Activated CD8-positive, alpha-beta T cell treated with anti-CD3 and anti-CD28 coated beads for 36 hours (primary cell): Measurements from ENCODE around the gene MCC. TPM values are rescaled to one million over a fixed set of nuclear protein-coding genes. Genes with fewer than 3 reads are reported as not detected.
A peak's percentile ranks its signal among the peaks of the same experiment; 100 is the strongest.

Experiments
- ATAC-seq: fragments of 200-7000 bp; cut with Tn5 transposase; one replicate; pipeline ENCODE4 v1.10.0; 2021; ENCODE audit warnings: mild to moderate bottlenecking, moderate library complexity
- CTCF ChIA-PET: fragments of 350-600 bp; sonication (Branson Sonifier 250); formaldehyde crosslinking; loops from one replicate; lab custom pipeline; 2021; ENCODE audit warnings: antibody characterized with exemption; lab: Charles Lee
- POLR2A ChIA-PET: fragments of 350-600 bp; sonication (Branson Sonifier 250); formaldehyde crosslinking; loops from one replicate; lab custom pipeline; 2021; ENCODE audit warnings: antibody characterized with exemption; lab: Charles Lee
- DNase-seq: peaks from one replicate; pipeline ENCODE4 v3.0.0-alpha.2; 2020
- H3K27ac Mint-ChIP-seq: one replicate; pipeline ENCODE4 v1.8.0; 2021; ENCODE audit warnings: mild to moderate bottlenecking, mixed read lengths
- H3K27me3 Mint-ChIP-seq: one replicate; pipeline ENCODE4 v1.8.0; 2021; ENCODE audit warnings: mixed read lengths
- H3K36me3 Mint-ChIP-seq: one replicate; pipeline ENCODE4 v1.8.0; 2021; ENCODE audit warnings: low read depth, mixed read lengths
- H3K4me1 Mint-ChIP-seq: one replicate; pipeline ENCODE4 v1.8.0; 2021; ENCODE audit warnings: low read depth, mixed read lengths
- H3K4me3 Mint-ChIP-seq: one replicate; pipeline ENCODE4 v1.8.0; 2021; ENCODE audit warnings: mild to moderate bottlenecking, moderate library complexity, mixed read lengths
- H3K9me3 Mint-ChIP-seq: one replicate; pipeline ENCODE4 v1.8.0; 2021; ENCODE audit warnings: mixed read lengths
- intact Hi-C: fragments of 100-400 bp; cut with micrococcal nuclease; formaldehyde crosslinking; loops from one replicate; pipeline ENCODE4 v1.10.0; 2022
- total RNA-seq, 2 experiments: library from RNA; stranded (reverse); gene quantifications; one replicate each; pipeline ENCODE4 v1.2.3, GENCODE V29; 2021
- TF ChIP-seq, protein P1 (sequence below): fragments of 200-600 bp; IDR thresholded peaks from one replicate; pipeline ENCODE4 v1.8.0; 2022; ENCODE audit warnings: antibody characterized with exemption, mild to moderate bottlenecking

MCC gene
- total RNA-seq, 2 experiments from 2014 or later = 4.9 to 5.4 TPM

DNA sequence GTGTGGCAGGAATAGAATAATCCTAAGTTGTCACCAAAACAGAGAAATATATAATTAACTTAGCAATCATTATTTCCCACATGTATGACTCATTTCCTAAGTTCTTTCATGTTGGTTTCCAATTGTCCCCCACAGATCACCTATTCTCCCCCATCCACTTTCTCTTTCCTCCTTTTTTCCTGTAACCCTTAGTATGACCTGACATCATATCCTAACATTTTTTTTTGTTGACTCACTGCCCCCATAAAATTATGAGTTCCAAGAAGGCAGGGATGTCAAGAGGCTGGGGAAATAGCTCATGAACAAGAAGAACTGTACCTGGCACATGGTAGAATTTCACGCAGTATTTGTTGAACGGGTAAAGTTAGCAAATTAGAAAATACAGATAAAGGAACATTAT lies 324.9 kb downstream of the MCC start:
- intact Hi-C loops = no loop called here
- Mint-ChIP-seq H3K27ac (no peak overlapping the region), H3K4me3 (no peak overlapping the region), H3K4me1 (peaks cover 21% of the 10 kb centered on the region), H3K9me3 (no peaks in the 10 kb centered on the region), H3K36me3 (no peaks in the 10 kb centered on the region), H3K27me3 (no peaks in the 10 kb centered on the region)
- ChIA-PET POLR2A (no interaction called here), CTCF (no interaction called here)
- no peak for DNase-seq
- ATAC-seq = no peak
- TF ChIP-seq, protein P1, sequence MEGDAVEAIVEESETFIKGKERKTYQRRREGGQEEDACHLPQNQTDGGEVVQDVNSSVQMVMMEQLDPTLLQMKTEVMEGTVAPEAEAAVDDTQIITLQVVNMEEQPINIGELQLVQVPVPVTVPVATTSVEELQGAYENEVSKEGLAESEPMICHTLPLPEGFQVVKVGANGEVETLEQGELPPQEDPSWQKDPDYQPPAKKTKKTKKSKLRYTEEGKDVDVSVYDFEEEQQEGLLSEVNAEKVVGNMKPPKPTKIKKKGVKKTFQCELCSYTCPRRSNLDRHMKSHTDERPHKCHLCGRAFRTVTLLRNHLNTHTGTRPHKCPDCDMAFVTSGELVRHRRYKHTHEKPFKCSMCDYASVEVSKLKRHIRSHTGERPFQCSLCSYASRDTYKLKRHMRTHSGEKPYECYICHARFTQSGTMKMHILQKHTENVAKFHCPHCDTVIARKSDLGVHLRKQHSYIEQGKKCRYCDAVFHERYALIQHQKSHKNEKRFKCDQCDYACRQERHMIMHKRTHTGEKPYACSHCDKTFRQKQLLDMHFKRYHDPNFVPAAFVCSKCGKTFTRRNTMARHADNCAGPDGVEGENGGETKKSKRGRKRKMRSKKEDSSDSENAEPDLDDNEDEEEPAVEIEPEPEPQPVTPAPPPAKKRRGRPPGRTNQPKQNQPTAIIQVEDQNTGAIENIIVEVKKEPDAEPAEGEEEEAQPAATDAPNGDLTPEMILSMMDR = no peak

DNA sequence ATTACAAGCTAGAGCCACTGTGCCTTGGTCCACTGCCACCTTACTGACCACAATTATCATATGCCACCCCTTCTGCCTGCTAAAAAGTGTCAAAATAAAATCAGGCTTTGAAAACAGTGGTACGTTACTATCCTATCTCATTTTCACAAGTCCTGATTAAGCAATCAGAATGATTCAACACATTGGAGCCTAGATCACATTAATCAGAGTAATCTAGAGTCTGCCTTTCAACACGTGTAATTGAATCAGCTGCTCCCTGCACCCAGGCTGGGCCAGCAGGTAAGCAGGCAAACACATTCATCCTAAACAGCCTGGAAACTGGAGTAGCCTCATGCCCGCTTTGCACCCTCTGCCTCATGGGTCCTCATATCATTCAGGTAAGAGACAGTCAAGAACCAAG lies 325.5 kb downstream of the MCC start:
- ChIA-PET CTCF (no interaction called here), POLR2A (no interaction called here)
- peak; percentile 37 for ATAC-seq
- TF ChIP-seq, protein P1 = no peak
- intact Hi-C loops = no loop called here
- H3K27ac Mint-ChIP-seq = no peak overlapping the region
- no peaks in the 10 kb centered on the region for H3K36me3 Mint-ChIP-seq
- no peaks in the 10 kb centered on the region for H3K27me3 Mint-ChIP-seq
- peaks cover 21% of the 10 kb centered on the region for H3K4me1 Mint-ChIP-seq
- no peak overlapping the region for H3K4me3 Mint-ChIP-seq
- no peak for DNase-seq
- no peaks in the 10 kb centered on the region for H3K9me3 Mint-ChIP-seq

DNA sequence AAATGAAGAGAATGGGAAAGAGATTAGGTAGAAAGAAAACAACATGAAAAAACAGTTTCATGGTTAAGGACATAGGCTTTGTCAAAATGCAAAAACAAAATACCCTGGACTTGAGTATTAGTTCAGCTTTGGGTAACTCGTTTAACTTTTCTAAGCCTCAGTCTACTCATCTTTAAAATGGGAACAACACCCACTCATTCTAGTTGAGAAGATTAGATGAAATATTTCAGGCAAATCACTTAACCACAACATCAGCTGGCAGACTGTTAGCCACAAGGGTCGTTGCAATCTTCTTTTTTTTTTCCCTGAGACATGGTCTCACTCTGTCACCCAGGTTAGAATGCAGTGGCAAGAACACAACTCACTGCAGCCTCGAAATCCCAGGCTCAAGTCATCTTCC lies 326.0 kb downstream of the MCC start:
- intact Hi-C loops = no loop called here

DNA sequence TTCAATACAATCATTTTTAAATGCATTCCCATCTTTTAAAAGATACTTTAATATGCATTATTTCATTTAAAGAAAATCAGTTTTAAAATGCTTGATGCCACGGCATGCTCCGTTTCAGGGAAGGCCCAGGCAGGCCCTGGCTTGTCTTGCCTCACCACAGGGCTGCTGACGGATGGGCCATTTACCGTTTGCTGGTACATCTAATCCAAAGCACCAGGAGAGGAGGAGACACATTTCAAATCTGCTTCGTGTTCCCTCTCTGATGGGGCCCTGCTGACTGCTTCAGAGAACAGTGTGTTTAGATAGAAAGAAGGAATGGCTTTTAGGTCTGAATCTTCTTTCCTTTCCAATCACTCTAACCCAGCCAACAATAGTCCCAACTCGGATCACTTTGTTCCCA lies 326.4 kb downstream of the MCC start:
- TF ChIP-seq, protein P1 = no peak
- DNase-seq (no peak), ATAC-seq (no peak)
- H3K4me1 Mint-ChIP-seq = peaks cover 19% of the 10 kb centered on the region
- CTCF ChIA-PET = no interaction called here
- no peak overlapping the region for H3K4me3 Mint-ChIP-seq
- H3K27me3 Mint-ChIP-seq = no peaks in the 10 kb centered on the region
- intact Hi-C loops = no loop called here
- POLR2A ChIA-PET = no interaction called here
- no peak overlapping the region for H3K27ac Mint-ChIP-seq
- H3K36me3 Mint-ChIP-seq = no peaks in the 10 kb centered on the region
- H3K9me3 Mint-ChIP-seq = no peaks in the 10 kb centered on the region

More for the DNA sequence above, 326.0 kb downstream of the MCC start:
- Mint-ChIP-seq H3K9me3 (no peaks in the 10 kb centered on the region), H3K36me3 (no peaks in the 10 kb centered on the region), H3K27me3 (no peaks in the 10 kb centered on the region), H3K4me3 (no peak overlapping the region), H3K27ac (no peak overlapping the region), H3K4me1 (peaks cover 21% of the 10 kb centered on the region)
- ChIA-PET CTCF (no interaction called here), POLR2A (no interaction called here)
- no peak for ATAC-seq
- TF ChIP-seq, protein P1 = no peak
- no peak for DNase-seq

DNA sequence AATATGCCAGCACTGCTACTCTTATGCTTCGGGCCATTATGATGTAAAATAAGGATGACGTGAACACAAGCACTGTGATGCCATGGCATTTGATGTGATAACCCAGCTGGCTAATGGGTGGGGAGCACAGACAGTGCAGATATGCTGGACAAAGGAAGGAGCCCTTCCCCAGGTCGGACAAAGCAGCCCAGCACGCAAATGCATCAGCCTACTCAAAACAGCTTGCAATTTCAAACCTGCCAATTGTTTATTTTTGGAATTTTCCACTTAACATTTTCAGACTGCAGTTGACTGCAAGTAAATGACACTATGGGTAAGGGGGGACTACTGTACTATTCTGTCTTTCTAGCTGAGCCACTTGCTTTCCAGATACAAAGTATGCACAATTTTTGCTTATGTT lies 330.4 kb downstream of the MCC start:
- no peaks in the 10 kb centered on the region for H3K9me3 Mint-ChIP-seq
- H3K27me3 Mint-ChIP-seq = no peaks in the 10 kb centered on the region
- ATAC-seq (no peak), DNase-seq (no peak)
- H3K4me1 Mint-ChIP-seq = peaks cover 14% of the 10 kb centered on the region
- H3K36me3 Mint-ChIP-seq = no peaks in the 10 kb centered on the region
- TF ChIP-seq, protein P1 = no peak
- intact Hi-C loops = no loop called here
- ChIA-PET CTCF (no interaction called here), POLR2A (interaction anchor here (0.6 kb wide), 1 partner anchor 76 kb away, joined by 3 read pairs; no protein-coding TSS in a partner anchor)
- H3K27ac Mint-ChIP-seq = no peak overlapping the region
- no peak overlapping the region for H3K4me3 Mint-ChIP-seq
